ENCODE measurements around the gene PPIP5K1.

PPIP5K1 gene

GRCh38 chr15:43516801-43517353 lies 73.1 kb downstream of the PPIP5K1 start:
- DNase-seq = no peak

DNA sequence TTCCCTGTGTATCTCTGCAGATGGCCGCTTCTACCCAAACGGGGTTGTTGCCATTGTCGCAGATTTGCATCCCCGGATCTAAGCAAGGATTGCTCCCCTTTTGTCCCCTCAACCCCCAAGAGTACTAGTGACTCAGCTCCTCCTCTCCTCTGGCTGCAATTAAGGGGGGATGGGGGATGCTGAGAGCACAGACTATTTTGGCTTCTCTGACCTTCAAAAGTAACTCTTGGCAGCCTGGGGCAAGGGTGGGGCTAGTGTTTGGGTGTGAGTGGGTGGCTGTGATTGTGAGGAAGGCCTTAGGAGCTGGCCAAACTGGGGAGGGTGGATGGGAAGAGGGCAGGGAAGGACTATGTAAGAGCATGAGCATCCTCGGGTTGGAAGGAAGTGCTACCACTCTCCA lies 73.8 kb downstream of the PPIP5K1 start:
- DNase-seq = no peak

GRCh38 chr15:43515741-43516140 lies 74.3 kb downstream of the PPIP5K1 start:
- DNase-seq = no peak

- no peak for DNase-seq
Observed at GRCh38 chr15:43514241-43515057, 75.6 kb downstream of the PPIP5K1 start.

- DNase-seq = no peak
Observed at GRCh38 chr15:43513550-43513949, 76.5 kb downstream of the PPIP5K1 start.

GRCh38 chr15:43511012-43511885 lies 78.8 kb downstream of the PPIP5K1 start:
- no peak for DNase-seq

DNA sequence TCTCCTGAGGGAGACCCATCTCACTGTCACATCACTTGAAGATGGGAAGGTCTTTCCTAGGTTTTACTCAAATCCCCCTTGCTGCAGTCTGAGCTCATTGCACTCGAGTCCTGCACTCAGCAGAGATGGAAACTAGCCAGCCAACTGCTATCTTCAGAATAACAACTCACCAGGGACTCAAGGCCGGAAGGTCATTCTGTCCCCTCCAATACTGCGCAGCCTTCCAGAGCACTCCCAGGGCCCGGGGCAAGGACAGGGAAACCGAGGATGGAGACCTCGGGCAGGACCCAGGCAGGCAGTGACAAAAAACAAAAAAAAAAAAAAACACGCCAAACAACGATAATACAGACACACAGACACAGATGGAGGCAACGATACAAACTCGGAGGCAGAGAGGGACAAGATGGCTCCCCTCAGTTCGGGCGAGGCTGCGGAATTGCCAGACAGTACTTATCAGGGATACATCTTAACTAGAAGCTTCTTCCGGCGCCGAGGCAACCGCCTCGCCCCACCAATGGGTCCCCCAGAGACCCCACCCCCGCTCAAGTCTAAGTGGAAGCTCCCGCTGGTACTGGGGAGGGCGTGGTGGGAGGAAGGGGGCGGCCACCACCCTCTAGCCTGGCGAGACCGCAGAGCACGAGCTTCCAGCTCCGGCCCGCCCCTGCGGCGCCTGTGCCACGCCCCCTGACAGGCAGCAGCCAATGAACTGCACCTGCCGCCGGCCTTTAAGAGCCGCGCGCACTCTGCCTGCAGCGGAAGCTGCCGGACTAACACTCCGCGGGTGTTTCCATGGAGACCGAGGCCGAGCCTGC lies 79.6 kb downstream of the PPIP5K1 start:
- DNase-seq = peak; percentile 95

- DNase-seq = no peak
Observed at GRCh38 chr15:43509660-43510199, 80.3 kb downstream of the PPIP5K1 start.

DNA sequence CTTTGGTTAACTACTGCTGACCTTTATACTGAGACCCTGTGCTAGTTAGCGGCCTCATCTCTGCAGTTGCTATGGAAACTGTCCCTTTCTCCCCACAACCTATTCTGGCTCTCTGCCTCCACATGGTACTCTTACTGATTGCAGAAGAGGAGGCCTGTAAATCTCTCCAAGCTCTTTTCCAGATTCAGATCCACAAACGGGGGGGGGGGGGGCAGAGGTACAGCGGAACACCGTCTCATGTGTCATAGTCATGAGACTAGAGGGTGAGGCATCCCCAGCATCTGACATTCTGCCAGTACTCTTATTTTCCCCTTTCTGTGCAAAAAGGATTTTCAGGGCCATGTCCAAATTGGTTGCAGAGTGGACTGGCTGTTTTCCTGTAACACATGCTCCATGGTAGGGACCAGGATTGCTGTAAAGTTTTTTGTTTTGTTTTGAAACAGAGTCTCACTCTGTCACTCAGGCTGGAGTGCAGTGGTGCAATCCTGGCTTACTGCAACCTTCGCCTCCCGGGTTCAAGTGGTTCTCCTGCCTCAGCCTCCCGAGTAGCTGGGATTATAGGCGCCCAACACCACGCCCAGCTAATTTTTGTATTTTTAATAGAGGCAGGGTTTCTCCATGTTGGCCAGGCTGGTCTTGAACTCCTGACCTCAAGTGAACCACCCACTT lies 80.9 kb downstream of the PPIP5K1 start:
- DNase-seq = no peak

GRCh38 chr15:43508421-43508820 lies 81.6 kb downstream of the PPIP5K1 start:
- DNase-seq = no peak

GRCh38 chr15:43505738-43506137 lies 84.3 kb downstream of the PPIP5K1 start:
- DNase-seq = no peak

- no peak for DNase-seq
Observed at GRCh38 chr15:43499635-43500034, 90.4 kb downstream of the PPIP5K1 start.

DNA sequence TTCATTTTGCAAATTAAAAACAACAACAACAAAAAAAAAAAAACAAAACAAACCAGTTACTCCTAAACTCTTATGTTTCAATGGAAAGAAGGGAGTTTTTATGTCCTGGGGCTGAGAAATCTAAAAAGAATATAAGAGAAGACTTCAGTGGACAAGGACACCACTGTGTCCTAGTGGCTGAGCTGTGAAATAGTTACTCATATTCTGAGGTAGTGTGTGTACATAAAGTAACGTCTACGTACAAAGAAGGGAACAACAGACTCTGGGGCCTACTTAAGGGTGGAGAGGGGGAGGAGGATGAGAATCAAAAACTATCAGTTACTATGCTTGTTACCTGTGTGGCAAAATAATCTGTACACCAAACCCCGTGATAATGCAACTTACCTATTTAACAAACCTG lies 91.0 kb downstream of the PPIP5K1 start:
- DNase-seq = no peak

DNA sequence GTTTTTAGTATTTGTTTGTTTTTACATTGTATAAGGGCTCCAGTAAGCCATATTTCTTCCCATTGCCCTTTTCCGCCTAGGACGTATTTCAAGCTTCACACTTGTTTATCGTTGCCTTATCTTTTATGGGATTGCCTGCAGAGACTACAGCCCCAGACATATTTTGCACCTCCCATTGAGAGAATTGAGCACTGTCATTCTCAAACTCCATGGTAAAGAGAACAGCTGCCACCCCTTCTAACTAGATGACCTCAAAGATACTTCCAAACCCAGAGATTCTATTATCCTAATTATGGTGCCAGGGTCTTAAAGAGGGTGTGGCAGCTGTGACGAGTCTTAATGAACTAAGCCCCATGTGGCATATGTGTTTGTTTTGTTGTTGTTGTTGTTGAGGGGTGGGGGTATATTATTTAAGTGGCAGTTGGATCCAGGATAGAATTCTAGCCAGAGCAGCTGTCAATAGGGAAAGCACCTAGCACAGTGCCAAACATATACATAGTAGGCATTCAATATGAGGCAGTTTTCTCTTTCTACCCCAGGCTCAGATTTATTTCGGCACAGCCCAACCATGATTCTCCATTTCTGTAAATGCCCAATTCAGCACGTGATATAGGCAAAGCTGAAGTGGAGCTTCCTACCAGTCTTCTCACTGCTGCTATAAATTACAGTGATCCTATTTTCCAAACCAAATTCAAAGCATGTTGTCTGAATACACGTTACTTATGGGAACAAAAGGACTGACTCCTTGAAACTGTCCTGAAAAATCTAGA lies 96.1 kb downstream of the PPIP5K1 start:
- no peak for DNase-seq

GRCh38 chr15:43492673-43493601 lies 97.1 kb downstream of the PPIP5K1 start, which contains the start of gene TP53BP1:
Gene TP53BP1, minus strand, starts transcription at chr15:43493156. Its CDS starts 113 bp downstream, at chr15:43493043.
- peak; percentile 88 for DNase-seq

- DNase-seq = no peak
Observed at GRCh38 chr15:43492266-43492665, 97.7 kb downstream of the PPIP5K1 start.

DNA sequence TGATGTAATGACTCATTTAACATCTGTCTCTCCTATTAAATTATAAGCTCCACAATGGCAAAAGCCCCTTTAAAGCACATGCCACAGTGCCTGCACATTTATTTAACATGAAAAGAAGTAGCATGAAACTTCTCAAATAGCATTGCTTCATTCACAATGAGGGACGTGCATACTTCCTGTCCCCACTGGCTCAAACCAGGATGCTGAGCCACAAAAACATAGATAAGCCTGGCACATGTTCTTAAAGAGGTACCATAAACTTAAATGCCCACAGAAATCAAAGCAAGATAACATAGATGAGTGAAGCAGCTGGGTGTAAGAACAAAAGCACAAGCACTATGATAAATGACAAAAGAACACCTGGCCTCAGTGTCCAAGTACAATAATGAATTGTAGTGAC lies 100.8 kb downstream of the PPIP5K1 start:
- no peak for DNase-seq

GRCh38 chr15:43488790-43489189 lies 101.2 kb downstream of the PPIP5K1 start:
- no peak for DNase-seq

- no peak for DNase-seq
Observed at GRCh38 chr15:43487271-43487895, 102.6 kb downstream of the PPIP5K1 start.
